GM21737 (cell line): ENCODE data around the gene GRAMD4.

Experiments
- ATAC-seq: cut with Tn5 transposase; IDR thresholded peaks from one replicate; pipeline ENCODE4 v1.9.1; 2021; ENCODE audit warnings: mild to moderate bottlenecking, moderate library complexity; ENCODE audit not compliant: unreplicated experiment

GRAMD4 gene

GRCh38 chr22:46619830-46620501 lies at the start of gene GRAMD4:
GRAMD4 (plus strand) TSS chr22:46620386; CDS start chr22:46626800, 6,414 bp downstream.
- no peak for ATAC-seq

- ATAC-seq: no peak
These were observed 48.4 kb upstream of the GRAMD4 start for GRCh38 chr22:46571642-46572250.

GRCh38 chr22:46572911-46573780 lies 47.0 kb upstream of the GRAMD4 start:
- ATAC-seq: no peak

- ATAC-seq: no peak
These were observed 46.3 kb upstream of the GRAMD4 start for GRCh38 chr22:46573781-46574437.

GRCh38 chr22:46574438-46574992 lies 45.7 kb upstream of the GRAMD4 start:
- no peak for ATAC-seq

- ATAC-seq: no peak
These were observed 44.9 kb upstream of the GRAMD4 start for GRCh38 chr22:46574993-46575910.

GRCh38 chr22:46575911-46576555 lies 44.2 kb upstream of the GRAMD4 start:
- ATAC-seq: no peak

GRCh38 chr22:46576556-46577367 lies 43.4 kb upstream of the GRAMD4 start:
- no peak for ATAC-seq

- ATAC-seq: no peak
These were observed 42.6 kb upstream of the GRAMD4 start for GRCh38 chr22:46577368-46578249.

GRCh38 chr22:46578251-46578823 lies 41.8 kb upstream of the GRAMD4 start:
- ATAC-seq: no peak

- no peak for ATAC-seq
These were observed 41.2 kb upstream of the GRAMD4 start for GRCh38 chr22:46578824-46579561.

GRCh38 chr22:46579751-46580449 lies 40.3 kb upstream of the GRAMD4 start:
- ATAC-seq: no peak

GRCh38 chr22:46580940-46581537 lies 39.1 kb upstream of the GRAMD4 start:
- no peak for ATAC-seq

- no peak for ATAC-seq
These were observed 38.5 kb upstream of the GRAMD4 start for GRCh38 chr22:46581538-46582244.
